ENCODE measurements around the gene PTH2R. TPM values are rescaled to one million over a fixed set of nuclear protein-coding genes. Genes with fewer than 3 reads are reported as not detected.

Gene PTH2R
- total and polyA plus RNA-seq, 9 of the 15 experiments (the other 6 are each of a cell fraction or from before 2014, with no cell fraction given), result 2.7 to 8.8 (median 4.2) TPM

DNA sequence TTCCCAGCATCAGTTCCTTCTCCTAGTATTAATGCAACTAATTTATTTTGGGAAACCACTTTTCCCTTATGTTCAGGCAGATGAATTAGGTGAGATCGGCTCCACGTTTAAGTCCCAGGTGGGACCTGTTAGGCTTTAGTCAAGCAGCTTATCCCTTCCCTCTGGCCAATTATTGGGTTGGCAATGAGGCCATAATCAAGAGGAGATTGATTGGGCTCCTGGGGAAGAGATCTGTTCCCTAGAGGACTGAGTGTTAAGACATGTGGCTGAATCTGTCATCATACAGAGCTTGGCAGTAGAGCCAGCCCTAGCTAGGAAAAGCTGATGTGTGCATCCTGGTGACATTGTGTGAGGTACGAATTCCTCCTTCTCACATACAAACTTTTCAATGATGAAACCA lies 104.4 kb downstream of the PTH2R start:
- Histone ChIP-seq H3K4me3 (no peak overlapping the region), H3K27ac (ENCODE audit: extremely low read depth, low read depth, low read length) (no peak overlapping the region), H4K20me1 (replicated peaks; ENCODE audit: control insufficient read depth, insufficient read depth, low read length) (no peaks in the 10 kb centered on the region), H3K9me1 (ENCODE audit: control insufficient read depth, insufficient read depth, low read length) (no peaks in the 10 kb centered on the region), H3K9me3 (replicated peaks; ENCODE audit: control insufficient read depth, insufficient read depth, low read depth, low read length) (no peaks in the 10 kb centered on the region; the same call in 1 of the 2 replicates), H3K27me3 (ENCODE audit: control insufficient read depth in 2 of 2, insufficient read depth in 2 of 2, low read length in 2 of 2) (no peaks in the 10 kb centered on the region), H2AFZ (ENCODE audit: low read depth, low read length) (no peak overlapping the region), H3K4me2 (ENCODE audit: insufficient read depth, low read length) (no peak overlapping the region), H3K4me1 (replicated peaks in 1 of 2; ENCODE audit: control insufficient read depth in 2 of 2, insufficient read depth in 2 of 2, low read length in 2 of 2) (no peaks in the 10 kb centered on the region), H3K9ac (ENCODE audit: insufficient read depth in 1 of 2, low read depth in 2 of 2, low read length in 2 of 2) (no peak overlapping the region), H3K36me3 (ENCODE audit: control insufficient read depth, insufficient read depth, low read length) (no peaks in the 10 kb centered on the region; the same call in 2 of the 3 replicates), H3K79me2 (ENCODE audit: control insufficient read depth, insufficient read depth, low read length) (no peaks in the 10 kb centered on the region)
- DNase-seq (ENCODE audit: extremely low read depth in 1 of 4, low spot score in 3 of 4), result no peak
- FAIRE-seq, result no peak
- in situ Hi-C loops (cut with MboI) (no loop called here), intact Hi-C loops (cut with micrococcal nuclease) (no loop called here)
- WGBS (ENCODE audit: insufficient coverage, low coverage, missing lambda C conversion rate), result 57% methylated on average over 3 of the region's 3 CpGs
- ATAC-seq, result no peak
- no peak for TF ChIP-seq DDX20 (tag; IDR thresholded peaks at IDR 0.05; ENCODE audit: low read depth)
- TF ChIP-seq, protein P1, sequence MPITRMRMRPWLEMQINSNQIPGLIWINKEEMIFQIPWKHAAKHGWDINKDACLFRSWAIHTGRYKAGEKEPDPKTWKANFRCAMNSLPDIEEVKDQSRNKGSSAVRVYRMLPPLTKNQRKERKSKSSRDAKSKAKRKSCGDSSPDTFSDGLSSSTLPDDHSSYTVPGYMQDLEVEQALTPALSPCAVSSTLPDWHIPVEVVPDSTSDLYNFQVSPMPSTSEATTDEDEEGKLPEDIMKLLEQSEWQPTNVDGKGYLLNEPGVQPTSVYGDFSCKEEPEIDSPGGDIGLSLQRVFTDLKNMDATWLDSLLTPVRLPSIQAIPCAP (CRISPR knock-in tag; IDR thresholded peaks at IDR 0.05; ENCODE audit: borderline replicate concordance), result no peak
- TF ChIP-seq SMARCC2 (IDR thresholded peaks at IDR 0.05; ENCODE audit: low read depth), result no peak
- TF ChIP-seq HDAC2 (IDR thresholded peaks at IDR 0.05), result no peak
- TF ChIP-seq TAF7 (tag; IDR thresholded peaks at IDR 0.05), result no peak
- TF ChIP-seq, protein P2, sequence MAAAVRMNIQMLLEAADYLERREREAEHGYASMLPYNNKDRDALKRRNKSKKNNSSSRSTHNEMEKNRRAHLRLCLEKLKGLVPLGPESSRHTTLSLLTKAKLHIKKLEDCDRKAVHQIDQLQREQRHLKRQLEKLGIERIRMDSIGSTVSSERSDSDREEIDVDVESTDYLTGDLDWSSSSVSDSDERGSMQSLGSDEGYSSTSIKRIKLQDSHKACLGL (CRISPR knock-in tag; IDR thresholded peaks at IDR 0.05; ENCODE audit: borderline replicate concordance, poor library complexity, severe bottlenecking), result no peak
- no peak for TF ChIP-seq DNMT1 (IDR thresholded peaks at IDR 0.05)
- no TSS peak for BruUV-seq (replicated peaks)
- POLR2A ChIA-PET, result interaction anchor here (0.8 kb wide), 2 partner anchors 10 to 19 kb away, joined by 3 to 6 read pairs; no protein-coding TSS in a partner anchor
- CTCF ChIA-PET (ENCODE audit: low intra/inter-chr PET ratio), result no interaction called here
